ENCODE data around the gene AQP2. TPM values are rescaled to one million over a fixed set of nuclear protein-coding genes. Genes with fewer than 3 reads are reported as not detected.

Gene AQP2, protein sequence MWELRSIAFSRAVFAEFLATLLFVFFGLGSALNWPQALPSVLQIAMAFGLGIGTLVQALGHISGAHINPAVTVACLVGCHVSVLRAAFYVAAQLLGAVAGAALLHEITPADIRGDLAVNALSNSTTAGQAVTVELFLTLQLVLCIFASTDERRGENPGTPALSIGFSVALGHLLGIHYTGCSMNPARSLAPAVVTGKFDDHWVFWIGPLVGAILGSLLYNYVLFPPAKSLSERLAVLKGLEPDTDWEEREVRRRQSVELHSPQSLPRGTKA
- not detected in 5 replicates for total RNA-seq (2022; extraction: Qiagen RNA extraction; ENCODE audit: low read depth)

DNA sequence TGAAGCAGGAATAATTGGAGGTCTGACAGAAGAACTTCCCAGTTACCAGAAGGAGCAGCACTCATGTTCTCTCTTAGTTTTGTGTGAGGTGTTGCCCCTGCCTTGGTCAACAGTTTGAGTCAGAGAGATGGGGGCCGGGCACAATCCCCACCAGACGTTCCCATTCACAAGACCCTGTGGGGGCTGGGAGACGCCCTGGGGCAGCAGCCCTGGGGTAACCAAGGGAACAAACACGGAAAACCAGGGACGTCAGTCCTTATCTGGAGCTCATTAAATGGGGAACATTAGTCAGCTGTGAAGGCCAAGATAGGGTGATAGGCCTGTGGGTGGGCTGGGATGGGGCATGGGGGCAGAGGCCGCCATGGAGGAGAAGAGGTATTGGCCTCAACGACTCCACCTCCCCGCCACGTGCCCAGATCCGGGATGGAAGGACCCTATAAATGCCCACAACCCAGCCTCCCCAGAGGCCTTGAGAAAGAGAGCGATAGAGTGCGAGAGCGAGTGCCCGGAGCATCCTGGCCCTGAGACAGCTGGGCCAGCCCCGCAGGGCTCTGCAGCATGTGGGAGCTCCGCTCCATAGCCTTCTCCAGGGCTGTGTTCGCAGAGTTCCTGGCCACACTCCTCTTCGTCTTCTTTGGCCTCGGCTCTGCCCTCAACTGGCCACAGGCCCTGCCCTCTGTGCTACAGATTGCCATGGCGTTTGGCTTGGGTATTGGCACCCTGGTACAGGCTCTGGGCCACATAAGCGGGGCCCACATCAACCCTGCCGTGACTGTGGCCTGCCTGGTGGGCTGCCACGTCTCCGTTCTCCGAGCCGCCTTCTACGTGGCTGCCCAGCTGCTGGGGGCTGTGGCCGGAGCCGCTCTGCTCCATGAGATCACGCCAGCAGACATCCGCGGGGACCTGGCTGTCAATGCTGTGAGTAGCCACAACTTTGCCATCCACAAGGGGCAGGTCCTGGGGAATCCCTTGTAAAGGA is at the start of gene AQP2:
Gene AQP2 (plus strand): TSS at position 465 of the 979 bp plus-strand sequence. CDS start 94 bp downstream, at position 559.

DNA sequence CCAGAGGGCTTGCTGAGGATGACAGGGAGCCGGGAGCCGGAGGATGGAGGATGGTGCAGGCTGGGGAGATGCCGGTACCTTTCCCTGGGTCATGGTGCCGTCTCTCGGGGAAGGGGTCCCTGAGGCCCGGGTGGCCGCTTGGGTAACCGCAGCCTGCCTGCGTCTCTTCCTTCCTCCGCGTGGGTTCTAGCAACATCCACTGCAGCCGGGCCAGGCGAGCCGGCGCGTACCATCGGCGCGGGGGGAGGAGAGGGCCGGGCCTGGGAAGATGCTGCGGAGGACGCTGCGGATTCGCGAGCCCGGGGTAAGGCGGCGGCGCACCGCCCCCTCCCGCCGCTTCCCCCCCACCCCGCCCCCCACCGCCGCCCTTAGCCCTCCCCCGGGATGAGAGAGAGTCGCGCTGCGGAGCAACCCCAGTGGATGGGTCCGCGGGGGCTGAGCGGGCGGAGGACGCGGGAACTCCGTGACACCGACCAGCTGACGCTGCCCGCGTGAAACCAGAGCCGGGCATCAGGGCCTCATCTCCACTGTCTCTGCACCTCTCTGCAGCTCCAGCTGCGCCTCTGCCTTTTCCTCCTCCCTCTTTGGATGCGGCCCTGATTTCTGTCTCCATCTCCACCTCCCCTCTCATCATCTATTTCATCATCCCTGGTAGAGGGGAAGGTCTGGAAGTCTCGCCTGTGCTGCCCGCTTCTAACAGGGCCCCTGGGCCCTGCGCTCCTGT is 46.7 kb upstream of the AQP2 start, which contains the start of gene FAIM2:
Gene FAIM2 (minus strand): TSS at position 201 of the 724 bp plus-strand sequence. CDS start 108 bp downstream, at position 93.

DNA sequence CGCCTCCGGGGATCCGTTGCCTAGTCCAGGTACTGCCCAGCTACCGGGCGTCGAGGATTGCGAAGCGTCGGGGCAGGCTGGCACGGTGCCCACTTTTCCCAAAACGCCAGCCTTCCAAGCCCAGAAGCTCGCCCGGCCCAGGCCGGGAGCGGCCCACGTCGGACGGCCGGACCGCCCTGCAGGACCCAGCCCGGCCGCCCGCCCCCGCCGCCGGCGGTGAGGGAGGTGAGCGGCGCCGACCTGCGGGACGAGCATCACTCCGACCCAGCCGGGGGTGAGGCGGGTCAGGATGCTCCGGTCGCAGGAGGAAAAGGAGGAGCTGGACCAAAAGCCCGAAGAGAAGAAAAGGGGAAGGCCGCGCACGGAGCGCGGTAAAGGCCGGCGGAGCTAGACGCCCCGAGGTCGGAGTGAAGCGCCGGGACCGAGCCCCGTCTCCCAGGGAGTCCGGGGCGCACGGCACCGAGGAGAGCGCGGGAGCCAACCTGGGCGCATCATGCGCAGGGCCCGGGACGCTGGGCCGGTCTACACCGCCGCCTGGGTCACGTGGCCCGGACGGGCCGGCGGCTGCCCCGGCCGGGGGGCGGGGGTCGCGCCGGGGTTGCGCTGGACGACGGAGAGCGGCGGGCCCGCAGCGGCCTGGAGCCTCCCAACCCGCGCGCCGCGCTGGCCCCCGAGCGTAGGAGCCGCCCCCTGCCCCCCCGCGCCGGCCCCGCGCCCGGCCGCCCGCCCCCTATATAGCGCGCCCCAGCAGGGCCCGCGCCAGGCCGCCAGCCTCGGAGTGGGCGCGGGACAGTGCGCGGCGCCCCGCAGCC is 10.8 kb downstream of the AQP2 start, which contains the start of gene AQP5:
Gene AQP5 (plus strand): TSS at position 762 of the 812 bp plus-strand sequence. CDS start 146 bp downstream, outside the sequence.

DNA sequence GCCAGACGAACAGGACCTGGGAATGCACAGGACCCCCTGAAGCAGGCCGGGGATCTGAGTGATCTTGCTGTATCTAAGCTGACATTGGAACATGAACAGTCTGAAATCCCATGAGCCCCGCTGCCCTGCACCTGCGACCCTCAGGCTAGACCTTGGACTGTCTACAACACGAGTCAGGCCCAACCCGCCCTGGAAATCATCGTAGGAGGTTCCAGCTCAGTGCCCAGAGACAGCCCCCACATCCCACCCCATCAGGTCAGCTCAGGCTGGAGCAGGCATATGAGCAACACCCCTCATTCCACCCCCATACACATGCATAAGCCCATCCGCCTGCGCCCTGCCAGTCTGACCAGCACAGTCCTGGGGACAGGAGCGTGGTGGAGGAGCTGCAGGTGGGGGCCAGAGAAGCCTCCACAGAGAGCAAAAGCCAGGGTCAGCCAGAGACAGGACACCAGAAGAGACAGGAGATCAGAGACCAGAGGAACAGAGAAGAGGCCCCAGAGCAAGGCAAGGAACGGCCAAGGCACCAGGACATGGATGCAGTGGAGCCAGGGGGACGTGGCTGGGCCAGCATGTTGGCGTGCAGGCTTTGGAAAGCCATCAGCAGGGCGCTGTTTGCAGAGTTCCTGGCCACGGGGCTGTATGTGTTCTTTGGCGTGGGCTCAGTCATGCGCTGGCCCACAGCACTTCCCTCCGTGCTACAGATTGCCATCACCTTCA is 22.3 kb downstream of the AQP2 start, which contains the start of gene AQP6:
Gene AQP6 (plus strand): TSS at position 307 of the 720 bp plus-strand sequence. CDS start 227 bp downstream, at position 534.

Other genes with a start within 250 kb of the AQP2 start
- 1.3 to 2.1 TPM (median 2.0 TPM) in 5 replicates for gene FMNL3, start 243.3 kb upstream of the AQP2 start, total RNA-seq (2022; extraction: Qiagen RNA extraction; ENCODE audit: low read depth)
- gene TMBIM6, start 209.2 kb upstream of the AQP2 start, total RNA-seq (2022; extraction: Qiagen RNA extraction; ENCODE audit: low read depth): 394 to 497 TPM (median 481 TPM) in 5 replicates
- gene NCKAP5L, start 122.3 kb upstream of the AQP2 start, total RNA-seq (2022; extraction: Qiagen RNA extraction; ENCODE audit: low read depth): 6.1 to 8.6 TPM (median 6.9 TPM) in 5 replicates
- gene BCDIN3D, start 107.6 kb upstream of the AQP2 start, total RNA-seq (2022; extraction: Qiagen RNA extraction; ENCODE audit: low read depth): 3.6 to 4.7 TPM (median 4.3 TPM) in 5 replicates
- not detected in 5 replicates for gene FAIM2, start 46.8 kb upstream of the AQP2 start, total RNA-seq (2022; extraction: Qiagen RNA extraction; ENCODE audit: low read depth)
- not detected in 5 replicates for gene AQP5, start 11.1 kb downstream of the AQP2 start, total RNA-seq (2022; extraction: Qiagen RNA extraction; ENCODE audit: low read depth)
- not detected in 5 replicates for gene AQP6, start 22.2 kb downstream of the AQP2 start, total RNA-seq (2022; extraction: Qiagen RNA extraction; ENCODE audit: low read depth)
- gene RACGAP1, start 74.8 kb downstream of the AQP2 start, total RNA-seq (2022; extraction: Qiagen RNA extraction; ENCODE audit: low read depth): 71.1 to 89.0 TPM (median 77.0 TPM) in 5 replicates
- gene ASIC1, start 106.9 kb downstream of the AQP2 start, total RNA-seq (2022; extraction: Qiagen RNA extraction; ENCODE audit: low read depth): 4.8 to 6.5 TPM (median 5.9 TPM) in 5 replicates
- gene SMARCD1, start 134.6 kb downstream of the AQP2 start, total RNA-seq (2022; extraction: Qiagen RNA extraction; ENCODE audit: low read depth): 62.5 to 75.3 TPM (median 65.2 TPM) in 5 replicates
- gene GPD1, start 153.3 kb downstream of the AQP2 start, total RNA-seq (2022; extraction: Qiagen RNA extraction; ENCODE audit: low read depth): 0.12 to 0.40 TPM (median 0.25 TPM) in 5 replicates
- 67.3 to 95.3 TPM (median 72.8 TPM) in 5 replicates for gene COX14, start 161.5 kb downstream of the AQP2 start, total RNA-seq (2022; extraction: Qiagen RNA extraction; ENCODE audit: low read depth)
- gene CERS5, start 216.6 kb downstream of the AQP2 start, total RNA-seq (2022; extraction: Qiagen RNA extraction; ENCODE audit: low read depth): 24.2 to 30.6 TPM (median 26.4 TPM) in 5 replicates

All from A549 treated with RU486 at 1 μM for 4 hours (cell line).